Measurements from ENCODE around the gene ZNF622. TPM values are rescaled to one million over a fixed set of nuclear protein-coding genes. Genes with fewer than 3 reads are reported as not detected.

Gene ZNF622
- total and polyA plus RNA-seq, 2 of the 13 experiments (the other 11 are each of a cell fraction or from before 2014, with no cell fraction given): 12.1 to 44.7 TPM

DNA sequence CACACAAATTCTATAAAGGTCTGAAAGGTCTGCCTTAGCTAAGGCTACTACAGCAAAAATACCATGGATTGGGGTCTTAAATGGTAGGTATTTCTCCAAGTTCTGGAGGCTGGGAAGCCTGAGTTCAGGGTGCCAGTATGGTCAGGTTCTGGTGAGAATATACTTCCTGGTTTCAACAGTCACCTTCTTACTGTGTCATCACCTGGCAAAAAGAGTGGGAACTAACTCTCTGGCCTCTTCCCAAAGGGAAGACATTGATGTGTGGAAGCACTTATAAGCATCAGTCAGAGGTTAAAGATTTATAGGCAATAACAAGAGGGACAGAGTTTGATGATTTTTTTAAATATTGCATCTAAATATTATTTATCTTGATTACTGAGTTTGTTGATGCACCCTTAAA is 53.0 kb downstream of the ZNF622 start (continued):
- TF ChIP-seq, protein P1, sequence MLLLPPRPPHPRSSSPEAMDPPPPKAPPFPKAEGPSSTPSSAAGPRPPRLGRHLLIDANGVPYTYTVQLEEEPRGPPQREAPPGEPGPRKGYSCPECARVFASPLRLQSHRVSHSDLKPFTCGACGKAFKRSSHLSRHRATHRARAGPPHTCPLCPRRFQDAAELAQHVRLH (CRISPR knock-in tag; IDR thresholded peaks at IDR 0.05; ENCODE audit: borderline replicate concordance, low read depth): no peak
- TF ChIP-seq NFKB2 (CRISPR knock-in tag; IDR thresholded peaks at IDR 0.05; ENCODE audit: borderline replicate concordance): no peak
- no peak for TF ChIP-seq SMARCC2 (IDR thresholded peaks at IDR 0.05)

DNA sequence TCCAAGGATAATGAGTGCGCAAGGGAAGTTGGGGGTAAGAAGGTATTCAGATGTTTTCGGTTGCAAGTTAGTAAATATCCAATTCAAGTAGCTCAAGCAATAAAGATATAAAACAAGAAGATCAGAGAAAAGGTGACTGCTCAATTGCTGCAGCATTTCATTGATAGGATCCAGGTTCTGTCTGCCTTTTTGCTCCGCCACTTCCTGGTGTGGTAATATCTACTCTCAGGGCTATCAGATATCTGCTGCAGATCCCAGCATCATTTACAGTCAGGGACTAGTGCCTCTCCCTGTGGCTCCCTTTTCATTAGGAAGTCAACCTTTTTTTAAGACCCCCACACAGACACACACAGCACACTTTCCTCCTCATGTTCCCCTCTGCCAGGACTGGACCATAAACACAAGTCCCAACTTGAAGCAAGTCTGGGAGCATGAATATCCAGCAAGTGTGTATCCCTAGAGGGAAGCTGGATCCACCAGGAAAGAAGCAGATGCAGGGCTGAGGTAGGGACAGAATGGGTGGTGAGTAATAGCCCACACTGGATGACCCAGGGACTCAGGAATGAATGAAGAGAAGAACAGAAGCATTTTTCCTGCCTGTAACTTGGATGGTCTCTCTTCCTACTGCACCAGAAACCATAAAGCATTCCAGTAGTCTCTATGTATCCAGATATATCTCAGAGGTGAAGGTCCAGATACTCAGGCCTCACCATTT is 53.7 kb downstream of the ZNF622 start:
- ChIA-PET CTCF (ENCODE audit: low intra/inter-chr PET ratio, low total read pairs) (no interaction called here), POLR2A (no interaction called here)
- H3K27ac ChIP-seq (ENCODE audit: extremely low read length, insufficient read depth, low read length): no peak overlapping the region
- no peak overlapping the region for H3K4me2 ChIP-seq (ENCODE audit: low read depth, low read length)
- no peaks in the 10 kb centered on the region for H4K20me1 ChIP-seq (ENCODE audit: insufficient read depth, low read length)
- no peak for FAIRE-seq
- no peak overlapping the region for H2AFZ ChIP-seq (ENCODE audit: low read length)
- no peaks in the 10 kb centered on the region for H3K79me2 ChIP-seq (ENCODE audit: insufficient read depth, low read length)
- H3K27me3 ChIP-seq (ENCODE audit: control insufficient read depth in 1 of 2, insufficient read depth in 2 of 2, low read length in 2 of 2): no peaks in the 10 kb centered on the region
- no peaks in the 10 kb centered on the region for H3K36me3 ChIP-seq (replicated peaks in 1 of 2; ENCODE audit: control insufficient read depth in 1 of 2, insufficient read depth in 2 of 2, low read length in 2 of 2)
- no peaks in the 10 kb centered on the region for H3K9me3 ChIP-seq (ENCODE audit: low read length)
- WGBS (ENCODE audit: low lambda C conversion rate): 62% methylated on average over 3 of the region's 3 CpGs
- H3K4me3 ChIP-seq (replicated peaks in 1 of 3; ENCODE audit: insufficient read depth in 1 of 3, low read depth in 2 of 3, low read length in 3 of 3): no peak overlapping the region
- BruUV-seq (replicated peaks): no TSS peak
- DNase-seq (ENCODE audit: low spot score): no peak
- intact Hi-C loops (cut with micrococcal nuclease; ENCODE audit: unreplicated experiment): no loop called here
- ATAC-seq: no peak
- no peak overlapping the region for H3K9ac ChIP-seq (ENCODE audit: insufficient read depth, low read depth, low read length)
- H3K4me1 ChIP-seq (ENCODE audit: insufficient read depth, low read length): no peaks in the 10 kb centered on the region
- in situ Hi-C loops (cut with HindIII; ENCODE audit: extremely low pct_ligation_motif_present, low pct_unique_long_range_greater_than_20kb): no loop called here
- TF ChIP-seq SIN3A (IDR thresholded peaks at IDR 0.05; ENCODE audit: borderline replicate concordance, low read depth, low read length): no peak
- TF ChIP-seq, protein P2, sequence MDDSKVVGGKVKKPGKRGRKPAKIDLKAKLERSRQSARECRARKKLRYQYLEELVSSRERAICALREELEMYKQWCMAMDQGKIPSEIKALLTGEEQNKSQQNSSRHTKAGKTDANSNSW (CRISPR knock-in tag; IDR thresholded peaks at IDR 0.05; ENCODE audit: borderline replicate concordance): no peak
- TF ChIP-seq MEF2D (CRISPR knock-in tag; IDR thresholded peaks at IDR 0.05): no peak
- TF ChIP-seq, protein P3, sequence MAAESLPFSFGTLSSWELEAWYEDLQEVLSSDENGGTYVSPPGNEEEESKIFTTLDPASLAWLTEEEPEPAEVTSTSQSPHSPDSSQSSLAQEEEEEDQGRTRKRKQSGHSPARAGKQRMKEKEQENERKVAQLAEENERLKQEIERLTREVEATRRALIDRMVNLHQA (CRISPR knock-in tag; IDR thresholded peaks at IDR 0.05): no peak
- TF ChIP-seq FOXK2 (IDR thresholded peaks at IDR 0.05): no peak
- no peak for TF ChIP-seq GLI4 (CRISPR knock-in tag; IDR thresholded peaks at IDR 0.05; ENCODE audit: borderline replicate concordance)
- no peak for TF ChIP-seq ZFYVE20 (CRISPR knock-in tag; IDR thresholded peaks at IDR 0.05; ENCODE audit: borderline replicate concordance, low read depth)
- TF ChIP-seq, protein P4, sequence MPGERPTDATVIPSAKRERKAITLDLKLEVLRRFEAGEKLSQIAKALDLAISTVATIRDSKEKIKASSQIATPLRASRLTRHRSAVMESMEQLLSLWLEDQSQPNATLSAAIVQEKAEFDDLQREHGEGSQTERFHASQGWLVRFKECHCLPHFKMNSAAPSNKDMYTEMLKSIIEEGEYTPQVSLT (CRISPR knock-in tag; IDR thresholded peaks at IDR 0.05; ENCODE audit: borderline replicate concordance, low read depth): no peak
- no peak for TF ChIP-seq YY1 (IDR thresholded peaks at IDR 0.05; ENCODE audit: insufficient read depth, insufficient replicate concordance, low read depth, low read length)
- TF ChIP-seq ZFP36 (IDR thresholded peaks at IDR 0.05; ENCODE audit: borderline replicate concordance, low read depth, low read length, partially characterized antibody): no peak
- no peak for TF ChIP-seq NRL (CRISPR knock-in tag; IDR thresholded peaks at IDR 0.05; ENCODE audit: borderline replicate concordance)
- TF ChIP-seq, protein P5, sequence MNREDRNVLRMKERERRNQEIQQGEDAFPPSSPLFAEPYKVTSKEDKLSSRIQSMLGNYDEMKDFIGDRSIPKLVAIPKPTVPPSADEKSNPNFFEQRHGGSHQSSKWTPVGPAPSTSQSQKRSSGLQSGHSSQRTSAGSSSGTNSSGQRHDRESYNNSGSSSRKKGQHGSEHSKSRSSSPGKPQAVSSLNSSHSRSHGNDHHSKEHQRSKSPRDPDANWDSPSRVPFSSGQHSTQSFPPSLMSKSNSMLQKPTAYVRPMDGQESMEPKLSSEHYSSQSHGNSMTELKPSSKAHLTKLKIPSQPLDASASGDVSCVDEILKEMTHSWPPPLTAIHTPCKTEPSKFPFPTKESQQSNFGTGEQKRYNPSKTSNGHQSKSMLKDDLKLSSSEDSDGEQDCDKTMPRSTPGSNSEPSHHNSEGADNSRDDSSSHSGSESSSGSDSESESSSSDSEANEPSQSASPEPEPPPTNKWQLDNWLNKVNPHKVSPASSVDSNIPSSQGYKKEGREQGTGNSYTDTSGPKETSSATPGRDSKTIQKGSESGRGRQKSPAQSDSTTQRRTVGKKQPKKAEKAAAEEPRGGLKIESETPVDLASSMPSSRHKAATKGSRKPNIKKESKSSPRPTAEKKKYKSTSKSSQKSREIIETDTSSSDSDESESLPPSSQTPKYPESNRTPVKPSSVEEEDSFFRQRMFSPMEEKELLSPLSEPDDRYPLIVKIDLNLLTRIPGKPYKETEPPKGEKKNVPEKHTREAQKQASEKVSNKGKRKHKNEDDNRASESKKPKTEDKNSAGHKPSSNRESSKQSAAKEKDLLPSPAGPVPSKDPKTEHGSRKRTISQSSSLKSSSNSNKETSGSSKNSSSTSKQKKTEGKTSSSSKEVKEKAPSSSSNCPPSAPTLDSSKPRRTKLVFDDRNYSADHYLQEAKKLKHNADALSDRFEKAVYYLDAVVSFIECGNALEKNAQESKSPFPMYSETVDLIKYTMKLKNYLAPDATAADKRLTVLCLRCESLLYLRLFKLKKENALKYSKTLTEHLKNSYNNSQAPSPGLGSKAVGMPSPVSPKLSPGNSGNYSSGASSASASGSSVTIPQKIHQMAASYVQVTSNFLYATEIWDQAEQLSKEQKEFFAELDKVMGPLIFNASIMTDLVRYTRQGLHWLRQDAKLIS (CRISPR knock-in tag; IDR thresholded peaks at IDR 0.05): no peak
- no peak for TF ChIP-seq ZNF224 (CRISPR knock-in tag; IDR thresholded peaks at IDR 0.05)
- TF ChIP-seq ELF3 (CRISPR knock-in tag; IDR thresholded peaks at IDR 0.05): no peak
- no peak for TF ChIP-seq KAT2B (IDR thresholded peaks at IDR 0.05; ENCODE audit: borderline replicate concordance, low read depth, low read length)

Measured in HepG2 (cell line).